SH-SY5Y (cell line): ENCODE measurements around the gene BEND3.

Experiments
- GATA2 ChIP-seq: IDR thresholded peaks from 2 replicates; pipeline ENCODE4 v1.6.1; 2011; ENCODE audit warnings: mild to moderate bottlenecking, low read depth, low read length
- GATA3 ChIP-seq: IDR thresholded peaks from 2 replicates; pipeline ENCODE4 v1.6.1; 2011; ENCODE audit warnings: low read depth, mild to moderate bottlenecking, low read length, moderate library complexity

DNA sequence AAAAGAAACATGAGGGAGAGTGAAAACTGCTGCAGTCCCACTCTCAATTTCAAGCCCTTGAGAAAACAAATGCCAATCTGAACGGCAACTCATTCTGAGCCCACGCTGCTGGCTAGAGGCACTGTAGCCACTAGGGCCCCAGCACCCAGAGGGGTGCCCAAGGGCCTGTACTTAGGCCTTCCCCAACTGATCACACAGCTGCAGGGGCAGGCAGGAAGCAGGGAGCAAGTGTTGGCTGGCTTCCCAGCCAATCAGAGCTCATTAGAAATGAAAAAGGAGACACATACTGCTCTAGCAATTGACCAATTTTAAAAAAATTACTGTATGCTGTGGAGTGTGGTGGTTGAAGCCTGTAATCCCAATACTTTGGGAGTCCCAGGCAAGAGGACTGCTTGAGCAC is 3.7 kb upstream of the BEND3 start:
- TF ChIP-seq GATA2 (no peak), GATA3 (no peak)
